Heart left ventricle (tissue), 13 donors: Measurements from ENCODE around the gene USP15.

Source experiments
- CTCF ChIP-seq, 12 donors: fragments of 200-600 bp; sonication (generic) in 4 of 12; IDR thresholded peaks; one replicate each; pipeline versions ENCODE4 v1.5.0 to v1.8.0; 2018 to 2022; ENCODE audit warnings: antibody characterized with exemption in 12 of 12, mild to moderate bottlenecking in 5 of 12
- POLR2A ChIP-seq, 2 donors: fragments of 450-650 bp; IDR thresholded peaks; one replicate each; pipeline ENCODE4 v1.6.1; 2017; ENCODE audit warnings: antibody characterized with exemption in 2 of 2, mild to moderate bottlenecking in 2 of 2, moderate library complexity in 2 of 2
- donor health status: ischemic (EF 13 %, LVEDD 7.1; RV severe dilation, severe dysfunction).
- donor health status: DM: no; HTN: yes; CAD: no.
- donor health status: DM: no; HTN: no; CAD: no.
- donor health status: ischemic (EF 25% LVEDD 6.9; RV normal size, moderate dysfunction).
- donor health status: ischemic (EF 25% LVEDD 5.7; RV mildly dilated, moderate dysfunction).
- donor health status: ischemic (EF 35%, LVEDD 5.7; RV mildly dilated, moderate dysfunction).
- donor health status: nonischemic (EF 11% LVEDD 7.7; RV severe dilation, severe dysfunction).
- donor health status: DM: yes; HTN: yes; CAD: no.
- donor health status: PGD.
- donor health status: ischemic (EF 29% LVEDD 5.4; RV normal size, mild dysfunction).
- donor health status: nonischemic (EF 23%, LVEDD 6.1; RV moderate dilation, normal function).

- TF ChIP-seq CTCF (IDR thresholded peaks at IDR 0.05) (no peak), POLR2A (IDR thresholded peaks at IDR 0.05) (no peak)
Observed at GRCh38 chr12:62267026-62267425, 6.8 kb downstream of the USP15 start.
